Measurements from ENCODE around the gene CRY2.
"Not testable (repeated sequence)": the region's sequence is repeated elsewhere in the genome, so short reads cannot be mapped to it uniquely, and the experiment has no call there.

The CRY2 gene

DNA sequence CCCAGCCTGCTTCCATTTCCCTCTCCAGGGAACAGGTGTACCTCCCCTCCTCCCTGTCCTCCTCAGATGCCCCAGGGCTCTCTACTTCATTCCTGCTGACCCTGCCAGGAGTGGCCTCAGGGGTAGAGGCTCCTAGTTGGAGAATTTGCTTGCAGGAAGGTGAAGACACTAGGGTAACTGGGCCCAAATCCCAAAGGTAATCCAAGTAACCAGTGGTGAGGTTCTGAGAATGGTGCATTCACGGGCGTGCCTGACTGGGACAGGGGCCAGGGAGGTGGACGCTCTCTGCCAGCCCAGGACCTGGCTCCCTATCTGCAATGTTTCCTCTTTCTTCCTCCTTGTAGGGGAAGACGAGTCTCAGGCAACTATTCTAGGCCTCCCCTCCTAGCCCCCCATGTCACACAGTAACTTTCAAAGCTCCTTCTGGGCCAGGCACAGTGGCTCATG is 39.5 kb upstream of the CRY2 start:
- H3K4me3 ChIP-seq (ENCODE audit: low read depth, low read length), result no peak overlapping the region
- TF ChIP-seq, protein P1, sequence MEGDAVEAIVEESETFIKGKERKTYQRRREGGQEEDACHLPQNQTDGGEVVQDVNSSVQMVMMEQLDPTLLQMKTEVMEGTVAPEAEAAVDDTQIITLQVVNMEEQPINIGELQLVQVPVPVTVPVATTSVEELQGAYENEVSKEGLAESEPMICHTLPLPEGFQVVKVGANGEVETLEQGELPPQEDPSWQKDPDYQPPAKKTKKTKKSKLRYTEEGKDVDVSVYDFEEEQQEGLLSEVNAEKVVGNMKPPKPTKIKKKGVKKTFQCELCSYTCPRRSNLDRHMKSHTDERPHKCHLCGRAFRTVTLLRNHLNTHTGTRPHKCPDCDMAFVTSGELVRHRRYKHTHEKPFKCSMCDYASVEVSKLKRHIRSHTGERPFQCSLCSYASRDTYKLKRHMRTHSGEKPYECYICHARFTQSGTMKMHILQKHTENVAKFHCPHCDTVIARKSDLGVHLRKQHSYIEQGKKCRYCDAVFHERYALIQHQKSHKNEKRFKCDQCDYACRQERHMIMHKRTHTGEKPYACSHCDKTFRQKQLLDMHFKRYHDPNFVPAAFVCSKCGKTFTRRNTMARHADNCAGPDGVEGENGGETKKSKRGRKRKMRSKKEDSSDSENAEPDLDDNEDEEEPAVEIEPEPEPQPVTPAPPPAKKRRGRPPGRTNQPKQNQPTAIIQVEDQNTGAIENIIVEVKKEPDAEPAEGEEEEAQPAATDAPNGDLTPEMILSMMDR (IDR thresholded peaks at IDR 0.05; ENCODE audit: control insufficient read depth, extremely low read depth, insufficient read depth), result no peak
- no peak for DNase-seq (ENCODE audit: low read depth)

DNA sequence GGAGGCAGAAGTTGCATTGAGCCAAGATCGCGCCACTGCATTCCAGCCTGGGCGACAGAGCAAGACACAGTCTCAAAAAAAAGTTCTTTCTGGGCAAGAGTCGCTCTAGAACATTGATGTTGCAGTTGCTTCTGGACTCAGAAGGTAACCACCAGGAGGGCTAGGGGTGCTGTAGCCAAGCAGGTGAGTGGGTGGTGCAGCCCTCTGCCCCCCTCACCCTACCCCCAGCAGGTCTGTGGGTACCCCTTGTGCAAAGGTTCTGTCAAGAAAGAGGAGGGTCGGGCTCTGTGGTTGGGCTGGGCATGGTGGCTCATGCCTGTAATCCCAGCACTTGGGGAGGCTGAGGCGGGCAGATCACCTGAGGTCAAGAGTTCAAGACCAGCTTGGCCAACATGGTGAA is 38.8 kb upstream of the CRY2 start:
- DNase-seq (ENCODE audit: low read depth); H3K4me3 ChIP-seq (ENCODE audit: low read depth, low read length): not testable (repeated sequence)

DNA sequence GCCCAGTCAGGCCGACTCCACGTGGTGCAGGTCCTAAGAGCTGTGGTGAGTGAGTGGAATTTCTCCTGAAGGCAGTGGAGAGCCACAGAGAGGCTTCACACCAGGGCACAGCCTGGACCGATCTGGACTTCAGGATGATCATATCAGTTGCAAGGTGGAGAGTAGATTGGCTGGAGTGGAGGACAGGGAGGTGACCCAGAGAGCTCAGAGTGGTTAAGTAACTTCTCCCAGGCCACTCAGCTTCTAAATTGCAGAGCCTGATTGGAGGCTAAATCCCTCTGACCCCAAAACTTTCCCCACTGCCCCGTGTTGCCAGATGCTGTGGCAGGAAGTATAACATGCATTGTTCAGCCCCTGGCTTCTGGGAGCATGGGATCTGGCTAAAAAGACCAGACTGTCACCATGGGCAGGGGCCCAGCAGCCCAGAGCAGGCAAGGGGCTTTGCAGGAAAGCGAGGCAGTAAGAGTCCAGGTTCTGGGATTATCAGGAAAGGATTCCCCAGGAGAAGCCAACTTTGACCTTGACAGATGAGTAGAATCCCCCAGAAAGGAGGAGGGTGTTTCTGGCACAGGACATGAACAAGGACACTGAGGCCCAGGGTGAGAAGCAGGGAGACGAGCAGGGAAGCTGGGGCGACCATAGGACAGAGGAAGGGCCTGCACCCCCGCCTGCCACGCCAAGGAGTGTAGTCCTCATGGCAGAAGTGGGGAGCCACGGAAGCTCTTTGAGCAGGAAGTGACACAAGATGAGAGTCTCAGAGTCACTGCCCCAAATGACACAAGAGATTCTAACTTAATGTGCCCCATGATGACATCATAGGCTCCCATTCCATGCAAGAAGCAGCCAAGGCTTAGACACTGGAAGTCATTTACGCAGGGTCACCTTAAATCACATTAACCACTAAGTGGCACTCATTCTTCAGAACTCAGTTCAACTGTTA is 37.5 kb upstream of the CRY2 start:
- no peak overlapping the region for H3K4me3 ChIP-seq (ENCODE audit: low read depth, low read length)
- TF ChIP-seq, protein P1 (IDR thresholded peaks at IDR 0.05; ENCODE audit: control insufficient read depth, extremely low read depth, insufficient read depth), result no peak
- DNase-seq (ENCODE audit: low read depth), result no peak

DNA sequence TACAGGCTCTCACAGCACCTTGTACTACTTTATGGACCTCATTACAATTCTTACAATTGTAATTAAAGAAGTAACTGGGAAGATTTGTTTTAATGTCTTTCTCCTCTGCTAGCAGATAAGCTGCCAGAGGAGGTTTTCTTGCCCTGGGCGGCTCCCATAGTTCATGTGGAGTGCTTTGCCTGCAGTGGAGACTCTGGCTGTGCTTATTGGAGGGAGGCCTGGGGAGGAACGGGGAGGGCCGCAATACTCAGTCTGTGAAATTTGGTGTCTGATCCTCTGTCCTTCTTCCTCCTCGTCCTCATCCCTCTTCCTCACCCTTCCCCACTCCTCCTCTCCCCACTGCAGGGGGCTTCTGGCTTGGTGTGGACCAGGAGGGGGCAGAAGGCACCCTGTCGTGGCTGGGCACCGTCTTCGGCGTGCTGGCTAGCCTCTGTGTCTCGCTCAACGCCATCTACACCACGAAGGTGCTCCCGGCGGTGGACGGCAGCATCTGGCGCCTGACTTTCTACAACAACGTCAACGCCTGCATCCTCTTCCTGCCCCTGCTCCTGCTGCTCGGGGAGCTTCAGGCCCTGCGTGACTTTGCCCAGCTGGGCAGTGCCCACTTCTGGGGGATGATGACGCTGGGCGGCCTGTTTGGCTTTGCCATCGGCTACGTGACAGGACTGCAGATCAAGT is 36.7 kb upstream of the CRY2 start:
- no peak overlapping the region for H3K4me3 ChIP-seq (ENCODE audit: low read depth, low read length)

DNA sequence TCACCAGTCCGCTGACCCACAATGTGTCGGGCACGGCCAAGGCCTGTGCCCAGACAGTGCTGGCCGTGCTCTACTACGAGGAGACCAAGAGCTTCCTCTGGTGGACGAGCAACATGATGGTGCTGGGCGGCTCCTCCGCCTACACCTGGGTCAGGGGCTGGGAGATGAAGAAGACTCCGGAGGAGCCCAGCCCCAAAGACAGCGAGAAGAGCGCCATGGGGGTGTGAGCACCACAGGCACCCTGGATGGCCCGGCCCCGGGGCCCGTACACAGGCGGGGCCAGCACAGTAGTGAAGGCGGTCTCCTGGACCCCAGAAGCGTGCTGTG is 36.2 kb upstream of the CRY2 start:
- DNase-seq (ENCODE audit: low read depth), result no peak
- no peak overlapping the region for H3K4me3 ChIP-seq (ENCODE audit: low read depth, low read length)
- TF ChIP-seq, protein P1 (IDR thresholded peaks at IDR 0.05; ENCODE audit: control insufficient read depth, extremely low read depth, insufficient read depth), result no peak

More for the DNA sequence above, 36.7 kb upstream of the CRY2 start:
- TF ChIP-seq, protein P1 (IDR thresholded peaks at IDR 0.05; ENCODE audit: control insufficient read depth, extremely low read depth, insufficient read depth), result no peak
- DNase-seq (ENCODE audit: low read depth), result no peak

DNA sequence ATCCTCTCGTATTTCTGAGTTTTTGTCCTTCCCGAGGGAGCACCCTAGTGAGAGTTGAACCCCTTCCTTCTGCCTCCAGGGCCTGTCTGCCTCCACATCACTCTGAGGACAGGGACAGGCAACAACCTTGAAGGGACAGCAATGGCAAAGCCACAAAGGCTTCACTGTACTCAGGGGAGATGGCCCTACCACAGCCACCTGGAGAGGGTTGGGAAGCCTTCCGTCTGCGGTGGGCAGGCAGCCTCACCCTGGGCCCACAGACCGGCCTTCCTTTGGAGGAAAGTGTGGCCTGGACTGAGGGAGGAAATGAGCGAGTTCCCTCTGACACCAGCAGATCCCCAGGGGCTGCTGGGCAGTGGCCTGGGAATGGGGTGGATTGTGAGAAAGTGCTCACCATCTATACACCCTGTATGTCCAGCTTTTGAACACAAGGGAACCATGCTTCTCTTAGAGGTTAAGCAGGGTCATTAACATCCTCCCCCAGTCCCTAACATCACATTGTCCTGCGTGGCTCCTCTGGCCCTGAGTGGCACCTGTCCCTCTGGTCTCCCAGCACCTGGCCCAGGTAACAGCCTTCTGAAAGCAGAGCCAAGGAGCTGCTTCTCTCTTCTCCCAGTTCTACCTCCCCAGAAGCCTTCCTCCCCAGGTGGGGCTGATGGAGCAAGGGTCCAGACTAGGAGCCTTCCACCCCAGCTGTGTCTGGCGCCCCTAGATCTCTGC is 35.5 kb upstream of the CRY2 start:
- no peak for DNase-seq (ENCODE audit: low read depth)
- TF ChIP-seq, protein P1 (IDR thresholded peaks at IDR 0.05; ENCODE audit: control insufficient read depth, extremely low read depth, insufficient read depth), result no peak
- H3K4me3 ChIP-seq (ENCODE audit: low read depth, low read length), result no peak overlapping the region
